Activated naive CD4-positive, alpha-beta T cell treated with anti-CD3 and anti-CD28 coated beads, Interleukin-2, amount 50 U/mL, for 24 hours (primary cell): Measurements from ENCODE around the gene SCYL1.
A peak's percentile ranks its signal among the peaks of the same experiment; 100 is the strongest.

Experiments used
- H3K27ac Mint-ChIP-seq: one replicate; pipeline ENCODE4 v1.8.0; 2021; ENCODE audit warnings: mild to moderate bottlenecking, mixed read lengths
- H3K27me3 Mint-ChIP-seq: one replicate; pipeline ENCODE4 v1.8.0; 2021; ENCODE audit warnings: mixed read lengths
- H3K36me3 Mint-ChIP-seq: one replicate; pipeline ENCODE4 v1.8.0; 2021; ENCODE audit warnings: mixed read lengths
- H3K4me1 Mint-ChIP-seq: one replicate; pipeline ENCODE4 v1.8.0; 2021; ENCODE audit warnings: mixed read lengths
- H3K4me3 Mint-ChIP-seq: one replicate; pipeline ENCODE4 v1.8.0; 2021; ENCODE audit warnings: mild to moderate bottlenecking, mixed read lengths
- H3K9me3 Mint-ChIP-seq: one replicate; pipeline ENCODE4 v1.8.0; 2021; ENCODE audit warnings: mixed read lengths

SCYL1 gene

GRCh38 chr11:65574109-65574810, 49.4 kb downstream of the SCYL1 start:
- H3K36me3 Mint-ChIP-seq = peaks cover 5% of the 10 kb centered on the region
- peak overlapping the region; percentile 90 for H3K4me3 Mint-ChIP-seq
- no peaks in the 10 kb centered on the region for H3K27me3 Mint-ChIP-seq
- peak overlapping the region; percentile 86 for H3K27ac Mint-ChIP-seq
- H3K4me1 Mint-ChIP-seq = peaks cover 49% of the 10 kb centered on the region
- no peaks in the 10 kb centered on the region for H3K9me3 Mint-ChIP-seq

GRCh38 chr11:65574811-65575567, 50.1 kb downstream of the SCYL1 start:
- peaks cover 5% of the 10 kb centered on the region for H3K36me3 Mint-ChIP-seq
- H3K27me3 Mint-ChIP-seq = no peaks in the 10 kb centered on the region
- peak overlapping the region; percentile 90 for H3K4me3 Mint-ChIP-seq
- no peaks in the 10 kb centered on the region for H3K9me3 Mint-ChIP-seq
- peak overlapping the region; percentile 71 for H3K27ac Mint-ChIP-seq
- H3K4me1 Mint-ChIP-seq = peaks cover 49% of the 10 kb centered on the region

- H3K27me3 Mint-ChIP-seq = no peaks in the 10 kb centered on the region
- no peaks in the 10 kb centered on the region for H3K9me3 Mint-ChIP-seq
- H3K4me3 Mint-ChIP-seq = peak within 1 kb of the TSS; percentile 90
- H3K4me1 Mint-ChIP-seq = peaks cover 46% of the 10 kb centered on the region
- H3K27ac Mint-ChIP-seq = peak within 1 kb of the TSS; percentile 72
- peaks cover 5% of the 10 kb centered on the region for H3K36me3 Mint-ChIP-seq
Observed at GRCh38 chr11:65575568-65576231, 50.8 kb downstream of the SCYL1 start, which contains the start of gene EHBP1L1. TSS of gene EHBP1L1 (plus strand) at chr11:65576053. CDS start at chr11:65576303, 250 bp downstream.

- Mint-ChIP-seq H3K27ac (peak overlapping the region; percentile 62), H3K4me3 (peak overlapping the region; percentile 80), H3K27me3 (no peaks in the 10 kb centered on the region), H3K9me3 (no peaks in the 10 kb centered on the region), H3K36me3 (peaks cover 3% of the 10 kb centered on the region), H3K4me1 (peaks cover 46% of the 10 kb centered on the region)
Observed at GRCh38 chr11:65576232-65576866, 51.5 kb downstream of the SCYL1 start.

- Mint-ChIP-seq H3K27ac (peak overlapping the region; percentile 62), H3K27me3 (no peaks in the 10 kb centered on the region), H3K9me3 (no peaks in the 10 kb centered on the region), H3K4me3 (peak overlapping the region; percentile 80), H3K36me3 (no peaks in the 10 kb centered on the region), H3K4me1 (peaks cover 38% of the 10 kb centered on the region)
Observed at GRCh38 chr11:65576867-65577755, 52.2 kb downstream of the SCYL1 start.

GRCh38 chr11:65577756-65578109, 52.9 kb downstream of the SCYL1 start:
- H3K27ac Mint-ChIP-seq = peak overlapping the region; percentile 66
- peaks cover 35% of the 10 kb centered on the region for H3K4me1 Mint-ChIP-seq
- H3K27me3 Mint-ChIP-seq = no peaks in the 10 kb centered on the region
- H3K9me3 Mint-ChIP-seq = no peaks in the 10 kb centered on the region
- no peaks in the 10 kb centered on the region for H3K36me3 Mint-ChIP-seq
- peak overlapping the region; percentile 36 for H3K4me3 Mint-ChIP-seq

- H3K36me3 Mint-ChIP-seq = no peaks in the 10 kb centered on the region
- no peaks in the 10 kb centered on the region for H3K27me3 Mint-ChIP-seq
- H3K4me1 Mint-ChIP-seq = peaks cover 35% of the 10 kb centered on the region
- peak overlapping the region; percentile 66 for H3K27ac Mint-ChIP-seq
- no peaks in the 10 kb centered on the region for H3K9me3 Mint-ChIP-seq
- H3K4me3 Mint-ChIP-seq = peak overlapping the region; percentile 36
Observed at GRCh38 chr11:65578134-65578533, 53.3 kb downstream of the SCYL1 start.

GRCh38 chr11:65578667-65579066, 53.8 kb downstream of the SCYL1 start:
- Mint-ChIP-seq H3K27ac (peak overlapping the region; percentile 66), H3K4me3 (peak overlapping the region; percentile 3), H3K27me3 (no peaks in the 10 kb centered on the region), H3K9me3 (no peaks in the 10 kb centered on the region), H3K4me1 (peaks cover 32% of the 10 kb centered on the region), H3K36me3 (no peaks in the 10 kb centered on the region)

- no peaks in the 10 kb centered on the region for H3K27me3 Mint-ChIP-seq
- peaks cover 29% of the 10 kb centered on the region for H3K4me1 Mint-ChIP-seq
- H3K4me3 Mint-ChIP-seq = no peak overlapping the region
- no peak overlapping the region for H3K27ac Mint-ChIP-seq
- H3K36me3 Mint-ChIP-seq = no peaks in the 10 kb centered on the region
- H3K9me3 Mint-ChIP-seq = no peaks in the 10 kb centered on the region
Observed at GRCh38 chr11:65579291-65579690, 54.4 kb downstream of the SCYL1 start.

GRCh38 chr11:65580031-65580692, 55.3 kb downstream of the SCYL1 start:
- Mint-ChIP-seq H3K9me3 (no peaks in the 10 kb centered on the region), H3K27me3 (no peaks in the 10 kb centered on the region), H3K4me1 (peaks cover 23% of the 10 kb centered on the region), H3K27ac (no peak overlapping the region), H3K36me3 (no peaks in the 10 kb centered on the region), H3K4me3 (no peak overlapping the region)

- peaks cover 18% of the 10 kb centered on the region for H3K4me1 Mint-ChIP-seq
- no peaks in the 10 kb centered on the region for H3K9me3 Mint-ChIP-seq
- H3K27me3 Mint-ChIP-seq = no peaks in the 10 kb centered on the region
- no peak overlapping the region for H3K27ac Mint-ChIP-seq
- no peaks in the 10 kb centered on the region for H3K36me3 Mint-ChIP-seq
- H3K4me3 Mint-ChIP-seq = no peak overlapping the region
Observed at GRCh38 chr11:65580756-65581155, 55.9 kb downstream of the SCYL1 start.

GRCh38 chr11:65581928-65582327, 57.0 kb downstream of the SCYL1 start:
- Mint-ChIP-seq H3K36me3 (no peaks in the 10 kb centered on the region), H3K4me1 (peaks cover 20% of the 10 kb centered on the region), H3K9me3 (no peaks in the 10 kb centered on the region), H3K27ac (peak overlapping the region; percentile 46), H3K4me3 (no peak overlapping the region), H3K27me3 (no peaks in the 10 kb centered on the region)

- Mint-ChIP-seq H3K9me3 (no peaks in the 10 kb centered on the region), H3K27ac (no peak overlapping the region), H3K36me3 (no peaks in the 10 kb centered on the region), H3K4me3 (no peak overlapping the region), H3K4me1 (peaks cover 21% of the 10 kb centered on the region), H3K27me3 (no peaks in the 10 kb centered on the region)
Observed at GRCh38 chr11:65583589-65583988, 58.7 kb downstream of the SCYL1 start.

- Mint-ChIP-seq H3K27ac (peak overlapping the region; percentile 30), H3K9me3 (no peaks in the 10 kb centered on the region), H3K27me3 (no peaks in the 10 kb centered on the region), H3K4me3 (no peak overlapping the region), H3K36me3 (no peaks in the 10 kb centered on the region), H3K4me1 (peaks cover 23% of the 10 kb centered on the region)
Observed at GRCh38 chr11:65584106-65584505, 59.2 kb downstream of the SCYL1 start.
